A172 (cell line): ENCODE results near the gene GZMM. TPM values are rescaled to one million over a fixed set of nuclear protein-coding genes. Genes with fewer than 3 reads are reported as not detected.

Experiments
- DNase-seq: peaks from one replicate; pipeline ENCODE4 v3.0.0-alpha.2; 2015; ENCODE audit warnings: low spot score
- total RNA-seq: library from RNA; depleted of rRNA; stranded (reverse); fragments of >200 nt; shearing (Covaris generic); gene quantifications from 2 replicates; pipeline ENCODE4 v1.2.3, GENCODE V29; 2014; rRNA removed

The GZMM gene
- total RNA-seq, 1 experiment from 2014 or later: not detected

GRCh38 chr19:597406-598315 lies 53.8 kb downstream of the GZMM start:
- DNase-seq: no peak

Other genes with a start within 250 kb of the GZMM start
- 11.9 and 23.2 TPM in 2 replicates for gene MIER2, start 199.3 kb upstream of the GZMM start, total RNA-seq
- 8.8 and 12.2 TPM in 2 replicates for gene C2CD4C, start 134.9 kb upstream of the GZMM start, total RNA-seq
- 12.5 and 19.6 TPM in 2 replicates for gene SHC2, start 83.0 kb upstream of the GZMM start, total RNA-seq
- 0.48 and 0.71 TPM in 2 replicates for gene MADCAM1, start 47.6 kb upstream of the GZMM start, total RNA-seq
- 44.3 and 104 TPM in 2 replicates for gene TPGS1, start 36.6 kb upstream of the GZMM start, total RNA-seq
- gene CDC34, start 12.3 kb upstream of the GZMM start, total RNA-seq: 96.1 and 105 TPM in 2 replicates
- gene BSG, start 28.5 kb downstream of the GZMM start, total RNA-seq: 700 and 767 TPM in 2 replicates
- 9.3 and 12.7 TPM in 2 replicates for gene HCN2, start 45.8 kb downstream of the GZMM start, total RNA-seq
- gene POLRMT, start 89.5 kb downstream of the GZMM start, total RNA-seq: 42.7 and 58.4 TPM in 2 replicates
- 0.17 TPM in 1 of 2 replicates, not detected in the other for gene FGF22, start 95.8 kb downstream of the GZMM start, total RNA-seq
- 40.9 and 62.4 TPM in 2 replicates for gene RNF126, start 119.2 kb downstream of the GZMM start, total RNA-seq
- 267 and 269 TPM in 2 replicates for gene FSTL3, start 132.3 kb downstream of the GZMM start, total RNA-seq
- not detected in 2 replicates for gene PRSS57, start 151.4 kb downstream of the GZMM start, total RNA-seq
- gene PALM, start 164.9 kb downstream of the GZMM start, total RNA-seq: 42.9 and 47.9 TPM in 2 replicates
- gene MISP, start 207.1 kb downstream of the GZMM start, total RNA-seq: 58.6 and 86.2 TPM in 2 replicates